GM12864 (cell line): ENCODE measurements around the gene CD2.

ENCODE experiments used
- DNase-seq: peaks from one replicate; pipeline ENCODE4 v3.0.0-alpha.2; 2011; ENCODE audit warnings: low read depth
- H3K4me3 ChIP-seq: 2 replicates; pipeline ENCODE4 v1.5.1; 2011; ENCODE audit warnings: mild to moderate bottlenecking, low read depth, low read length, control low read depth
- CTCF ChIP-seq: IDR thresholded peaks from 2 replicates; pipeline ENCODE4 v1.5.1; 2011; ENCODE audit warnings: low read depth, mild to moderate bottlenecking, moderate library complexity, low read length, control low read depth, inconsistent platforms; ENCODE audit errors: missing control alignments

CD2 gene

GRCh38 chr1:116760487-116760886, 6.3 kb downstream of the CD2 start:
- no peak for DNase-seq
- H3K4me3 ChIP-seq: no peak overlapping the region
- TF ChIP-seq CTCF: no peak

- no peak overlapping the region for H3K4me3 ChIP-seq
- DNase-seq: no peak
- TF ChIP-seq CTCF: no peak
Measured at GRCh38 chr1:116760996-116761665, 6.9 kb downstream of the CD2 start.

GRCh38 chr1:116762281-116762680, 8.1 kb downstream of the CD2 start:
- no peak for DNase-seq
- no peak overlapping the region for H3K4me3 ChIP-seq
- TF ChIP-seq CTCF: no peak

- no peak for DNase-seq
- TF ChIP-seq CTCF: no peak
- H3K4me3 ChIP-seq: no peak overlapping the region
Measured at GRCh38 chr1:116762781-116763115, 8.5 kb downstream of the CD2 start.

GRCh38 chr1:116763116-116763786, 9.0 kb downstream of the CD2 start:
- no peak for DNase-seq
- TF ChIP-seq CTCF: no peak
- no peak overlapping the region for H3K4me3 ChIP-seq

- peak; percentile 50 for TF ChIP-seq CTCF
- no peak overlapping the region for H3K4me3 ChIP-seq
- DNase-seq: no peak
Measured at GRCh38 chr1:116763787-116764465, 9.7 kb downstream of the CD2 start.

GRCh38 chr1:116764466-116764898, 10.3 kb downstream of the CD2 start:
- no peak for TF ChIP-seq CTCF
- DNase-seq: no peak
- H3K4me3 ChIP-seq: no peak overlapping the region
